GM19324 (cell line): Measurements from ENCODE around the gene ADAP1.

Experiments
- ATAC-seq: cut with Tn5 transposase; IDR thresholded peaks from one replicate; pipeline ENCODE4 v1.9.1; 2021; ENCODE audit warnings: mild to moderate bottlenecking, moderate library complexity; ENCODE audit not compliant: unreplicated experiment, low FRiP score

Gene ADAP1

DNA sequence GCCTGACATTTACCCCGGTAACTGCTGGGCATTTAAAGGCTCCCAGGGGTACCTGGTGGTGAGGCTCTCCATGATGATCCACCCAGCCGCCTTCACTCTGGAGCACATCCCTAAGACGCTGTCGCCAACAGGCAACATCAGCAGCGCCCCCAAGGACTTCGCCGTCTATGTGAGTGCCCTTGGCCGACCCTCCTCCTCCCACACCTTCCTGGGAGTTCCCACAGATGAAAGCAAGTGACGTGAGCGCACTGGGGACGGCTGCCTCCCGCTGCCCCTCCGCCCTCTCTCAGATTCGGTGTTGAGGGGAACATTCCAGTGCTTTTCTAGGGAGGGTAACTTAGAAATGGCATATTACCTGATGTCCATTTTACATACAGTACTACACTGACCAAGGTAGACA is 85.1 kb downstream of the ADAP1 start:
- no peak for ATAC-seq

GRCh38 chr7:868189-868486 is 86.3 kb downstream of the ADAP1 start:
- ATAC-seq, result no peak

DNA sequence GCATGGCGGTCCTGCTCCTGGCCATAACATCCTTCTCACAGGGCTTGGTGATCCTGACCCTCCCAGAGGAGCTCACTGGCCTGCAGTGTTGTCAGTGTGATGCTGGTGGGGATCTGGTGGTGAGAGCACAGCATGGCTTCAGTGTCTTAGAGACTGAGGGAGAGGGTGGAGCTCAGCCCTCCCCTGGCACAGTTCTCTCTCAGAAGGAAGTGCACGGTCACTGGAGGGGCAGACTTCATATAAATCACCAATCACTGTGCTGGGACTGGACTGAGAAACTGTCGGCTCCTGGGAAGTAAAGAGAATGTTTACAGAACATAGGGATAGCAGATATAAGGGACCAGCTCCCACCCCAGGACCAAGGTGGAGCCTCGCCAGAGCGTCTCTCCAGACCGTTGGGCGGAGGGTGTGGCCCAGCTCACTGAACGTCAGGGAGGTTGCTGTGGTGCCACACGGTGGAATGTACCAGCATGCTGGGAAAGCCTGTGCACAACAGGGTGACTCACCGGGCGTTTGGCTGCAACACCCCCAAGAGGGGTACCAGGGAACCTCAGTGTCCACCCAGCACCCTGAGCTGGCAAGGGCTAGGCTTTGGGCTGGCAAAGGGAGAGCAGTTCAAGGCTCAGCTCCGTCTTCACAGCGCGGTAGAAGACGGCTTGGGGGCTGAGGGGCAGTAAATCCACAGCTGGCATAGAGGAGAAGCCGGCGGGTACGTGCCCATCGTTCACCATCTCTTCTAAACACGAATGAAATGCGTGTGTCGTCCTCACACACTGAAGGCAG is 86.9 kb downstream of the ADAP1 start:
- no peak for ATAC-seq

- no peak for ATAC-seq
These were observed 87.5 kb downstream of the ADAP1 start for GRCh38 chr7:867001-867405.

DNA sequence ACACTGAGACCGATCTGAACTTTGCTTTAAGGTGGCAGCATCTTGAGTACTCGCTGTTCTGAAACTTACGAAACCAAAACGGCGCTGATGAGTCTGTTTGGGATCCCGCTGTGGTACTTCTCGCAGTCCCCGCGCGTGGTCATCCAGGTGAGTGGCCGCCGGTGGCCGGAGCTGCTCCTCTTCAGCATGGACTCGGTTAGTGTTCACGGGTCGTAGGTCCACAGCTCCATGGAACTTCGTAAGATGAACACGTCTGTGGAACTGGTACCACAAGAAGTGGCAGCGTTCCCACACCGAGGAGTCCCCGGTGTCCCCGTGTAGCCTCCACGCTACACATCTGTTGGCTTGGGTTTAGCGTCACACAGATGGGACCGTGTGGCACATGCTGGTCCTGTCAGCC is 88.6 kb downstream of the ADAP1 start:
- no peak for ATAC-seq

GRCh38 chr7:863106-863505 is 91.4 kb downstream of the ADAP1 start:
- no peak for ATAC-seq

GRCh38 chr7:862157-862556 is 92.3 kb downstream of the ADAP1 start:
- ATAC-seq, result no peak

DNA sequence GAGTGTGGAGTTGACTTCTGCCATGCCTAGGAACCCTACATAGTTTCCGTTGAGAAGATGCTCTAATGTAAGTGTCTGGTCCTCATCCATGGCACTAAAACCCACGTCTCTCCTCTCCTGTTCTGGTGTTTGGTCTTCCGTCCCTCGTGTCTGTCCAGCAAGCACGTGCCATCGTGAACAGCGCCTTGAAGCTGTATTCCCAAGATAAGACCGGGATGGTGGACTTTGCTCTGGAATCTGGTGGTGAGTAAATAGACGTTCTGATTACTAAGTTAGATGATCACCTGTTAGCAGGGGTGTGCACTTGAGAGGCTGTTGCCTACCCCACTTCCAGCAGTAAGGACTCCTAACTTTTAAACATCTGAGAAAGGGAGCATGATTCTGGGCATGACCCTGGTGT is 93.3 kb downstream of the ADAP1 start:
- ATAC-seq, result no peak

DNA sequence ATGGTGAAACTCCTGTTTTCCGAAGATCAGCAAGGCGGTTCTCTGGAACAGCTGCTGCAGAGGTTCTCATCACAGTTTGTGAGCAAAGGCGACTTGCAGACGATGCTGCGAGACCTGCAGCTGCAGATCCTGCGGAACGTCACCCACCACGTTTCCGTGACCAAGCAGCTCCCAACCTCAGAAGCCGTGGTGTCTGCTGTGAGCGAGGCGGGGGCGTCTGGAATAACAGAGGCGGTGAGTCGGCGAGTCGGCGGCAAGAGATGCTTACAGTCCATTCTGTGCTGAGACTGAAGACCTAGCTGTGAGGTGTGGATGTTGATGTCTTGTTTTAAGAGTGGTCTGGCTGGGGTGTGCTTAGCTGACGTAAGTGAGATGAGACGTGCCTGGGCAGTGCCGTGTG is 94.3 kb downstream of the ADAP1 start:
- ATAC-seq, result no peak

GRCh38 chr7:859359-860030 is 95.0 kb downstream of the ADAP1 start:
- no peak for ATAC-seq

DNA sequence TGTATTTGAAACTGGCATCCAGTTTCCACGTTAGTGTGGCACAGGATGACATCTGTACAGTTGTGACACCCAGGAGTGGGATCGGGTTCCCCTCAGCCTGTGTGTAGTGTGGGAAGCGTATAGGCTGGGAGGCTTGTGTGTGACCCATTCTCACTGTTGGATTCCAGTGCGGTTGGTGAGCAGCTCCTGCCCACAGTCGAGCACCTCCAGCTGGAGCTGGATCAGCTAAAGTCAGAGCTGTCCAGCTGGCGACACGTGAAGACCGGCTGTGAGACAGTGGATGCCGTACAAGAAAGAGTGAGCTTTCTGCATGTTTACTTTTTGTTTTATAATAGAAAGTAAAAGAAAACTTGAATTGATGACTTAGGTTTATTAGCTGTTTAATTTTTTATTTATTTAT is 96.8 kb downstream of the ADAP1 start:
- ATAC-seq, result no peak

GRCh38 chr7:856444-857095 is 97.9 kb downstream of the ADAP1 start:
- ATAC-seq, result no peak

DNA sequence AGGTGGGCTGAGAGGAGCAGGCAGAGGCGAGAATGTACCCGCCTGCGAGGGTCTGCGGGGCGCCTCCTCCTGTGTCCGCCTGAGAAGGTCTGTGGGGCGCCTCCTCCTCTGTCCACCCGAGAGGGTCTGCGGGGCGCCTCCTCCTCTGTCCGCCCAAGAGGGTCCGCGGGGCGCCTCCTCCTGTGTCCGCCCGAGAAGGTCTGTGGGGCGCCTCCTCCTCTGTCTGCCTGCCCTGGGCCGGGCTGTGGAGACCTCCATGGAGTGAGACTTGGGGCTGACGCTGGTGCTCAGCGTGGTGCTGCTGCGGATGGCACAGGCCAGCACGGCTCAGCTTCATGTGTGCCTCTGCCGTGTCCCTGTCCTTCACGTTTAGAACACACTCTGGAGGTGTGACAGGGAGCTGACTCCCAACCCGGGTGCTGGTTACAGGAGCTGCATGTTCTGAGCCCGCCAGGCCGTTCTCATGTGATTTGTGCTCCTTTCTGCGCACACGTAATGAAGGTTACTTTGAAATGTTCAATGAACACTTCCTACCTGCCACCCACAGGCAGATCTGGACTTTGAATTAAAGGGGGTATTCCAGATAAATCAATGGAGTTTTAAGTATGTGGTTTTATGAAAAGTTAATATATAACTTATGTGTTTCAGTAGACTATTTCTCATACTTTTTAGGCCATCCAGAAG is 98.7 kb downstream of the ADAP1 start:
- no peak for ATAC-seq

- ATAC-seq, result no peak
These were observed 100.2 kb downstream of the ADAP1 start for GRCh38 chr7:854118-854775.

DNA sequence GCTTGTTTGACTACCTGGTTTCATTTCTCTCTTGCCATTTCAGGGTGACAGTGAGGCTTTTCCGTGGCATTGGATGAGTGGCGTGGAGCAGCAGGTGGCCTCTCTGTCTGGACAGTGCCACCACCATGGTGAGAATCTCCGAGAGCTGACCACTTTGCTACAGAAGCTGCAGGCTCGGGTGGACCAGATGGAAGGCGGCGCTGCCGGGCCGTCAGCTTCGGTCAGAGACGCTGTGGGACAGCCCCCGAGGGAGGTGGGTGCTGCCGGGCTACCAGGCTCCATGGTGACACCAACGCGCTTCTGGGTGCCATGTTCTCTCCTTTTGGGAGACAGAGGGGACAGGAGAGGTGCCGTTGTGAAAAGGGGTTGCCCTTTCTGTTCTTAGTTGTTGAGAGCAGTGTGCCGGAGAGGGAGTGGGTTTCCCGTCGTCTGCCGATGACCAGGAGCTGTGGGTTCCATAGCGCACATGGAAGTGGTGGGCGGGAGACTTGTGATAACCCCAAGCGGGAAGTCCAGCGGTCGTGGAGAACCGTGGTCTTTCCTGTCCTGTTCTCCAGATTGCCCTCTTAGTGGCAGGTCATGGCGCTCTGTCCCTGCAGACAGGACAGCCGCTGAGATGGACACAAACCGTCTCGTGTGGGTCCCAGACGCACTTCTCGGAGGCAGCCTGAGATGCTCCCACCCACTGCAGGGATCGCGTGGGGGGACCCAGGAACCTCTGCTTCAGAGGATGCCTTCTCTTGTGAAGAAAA is 100.9 kb downstream of the ADAP1 start:
- no peak for ATAC-seq

GRCh38 chr7:851204-851603 is 103.3 kb downstream of the ADAP1 start:
- no peak for ATAC-seq

DNA sequence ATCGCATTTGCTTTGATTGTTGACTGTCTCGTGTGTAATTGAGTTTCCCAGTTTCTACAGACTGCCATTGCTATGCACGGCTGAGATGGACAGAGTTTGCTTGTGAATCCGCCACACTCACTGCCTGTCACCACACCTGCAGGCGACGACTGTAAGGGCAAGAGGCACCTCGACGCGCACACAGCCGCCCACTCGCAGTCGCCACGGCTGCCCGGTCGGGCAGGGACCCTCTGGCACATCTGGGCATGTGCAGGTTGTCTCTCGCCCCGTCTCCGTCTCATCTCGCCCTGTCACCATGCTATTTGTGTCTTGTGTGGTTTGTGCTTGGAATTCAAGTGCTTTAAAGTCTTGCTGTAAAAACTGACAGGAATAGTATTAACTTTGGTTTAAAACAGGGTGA is 104.7 kb downstream of the ADAP1 start:
- ATAC-seq, result no peak

DNA sequence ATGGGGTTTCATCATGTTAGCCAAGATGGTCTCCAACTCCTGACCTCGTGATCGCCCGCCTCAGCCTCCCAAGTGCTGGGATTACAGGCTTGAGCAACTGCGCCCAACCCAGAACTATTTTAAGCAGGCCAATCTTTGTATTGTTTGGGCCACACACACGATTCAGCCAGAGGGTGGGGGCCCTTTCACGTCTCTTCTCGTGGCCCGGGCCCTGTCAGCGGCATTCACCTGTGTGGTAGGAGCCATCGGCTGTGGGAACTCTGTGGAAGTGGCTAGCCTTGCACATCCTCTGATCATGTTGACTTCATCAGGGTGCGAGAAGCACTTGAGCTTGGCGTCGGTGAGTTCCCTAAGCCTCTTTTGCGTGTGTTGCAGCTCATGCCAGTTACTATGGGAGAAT is 105.3 kb downstream of the ADAP1 start:
- no peak for ATAC-seq
